Mucosa of descending colon (tissue), 3 donors: ENCODE results near the gene ZIC3. TPM values are rescaled to one million over a fixed set of nuclear protein-coding genes. Genes with fewer than 3 reads are reported as not detected.
"Not testable (repeated sequence)": the region's sequence is repeated elsewhere in the genome, so short reads cannot be mapped to it uniquely, and the experiment has no call there.

Source experiments
- ATAC-seq: fragments of 200-7000 bp; cut with Tn5 transposase; one replicate; pipeline ENCODE4 v1.9.1; 2020; ENCODE audit warnings: mild to moderate bottlenecking, moderate library complexity
- DNase-seq, 3 donors: peaks; one replicate each; pipeline ENCODE4 v3.0.0-alpha.2; 2020
- H3K36me3 ChIP-seq: fragments of 200-600 bp; one replicate; pipeline ENCODE4 v1.8.0; 2021; ENCODE audit warnings: low read depth, mild to moderate bottlenecking
- H3K4me1 ChIP-seq: fragments of 200-600 bp; one replicate; pipeline ENCODE4 v1.8.0; 2021; ENCODE audit warnings: low read depth, mild to moderate bottlenecking
- H3K4me3 ChIP-seq: fragments of 200-600 bp; one replicate; pipeline ENCODE4 v1.8.0; 2021; ENCODE audit warnings: mild to moderate bottlenecking
- H3K9me3 ChIP-seq: fragments of 200-600 bp; one replicate; pipeline ENCODE4 v1.8.0; 2021; ENCODE audit warnings: mild to moderate bottlenecking
- intact Hi-C, 2 donors: fragments of 100-400 bp; cut with DNase I in 1 of 2; cut with micrococcal nuclease in 1 of 2; formaldehyde crosslinking; loops; one replicate each; pipeline versions ENCODE4 v1.11.0 to v1.11.1; 2022; cut with DNase I, micrococcal nuclease
- total RNA-seq, 3 donors: library from RNA; stranded (reverse); fragmentation: NEBNext Ultra II Directional in 2 of 3; extraction: Animal tissue kit (Norgen Biotek cat#: 25700) in 2 of 3; gene quantifications; one replicate each; pipeline versions ENCODE4 v1.2.1 to v1.2.4, GENCODE V29; 2021 to 2023
- TF ChIP-seq, protein P1 (sequence below): fragments of 200-600 bp; IDR thresholded peaks from one replicate; pipeline ENCODE4 v1.8.0; 2022; ENCODE audit warnings: antibody characterized with exemption, mild to moderate bottlenecking
- donor health status: DM: no; HTN: no; CAD: no; lungs with moderate emphysema.
- donor health status: DM: no; HTN: no; CAD: no.
- donor health status: DM: no; HTN: yes; CAD: no.

Gene ZIC3
- total RNA-seq, 3 donors from 2014 or later = not detected

GRCh38 chrX:137549073-137549472 lies 16.9 kb upstream of the ZIC3 start:
- no peak overlapping the region for H3K4me3 ChIP-seq
- TF ChIP-seq, protein P1, sequence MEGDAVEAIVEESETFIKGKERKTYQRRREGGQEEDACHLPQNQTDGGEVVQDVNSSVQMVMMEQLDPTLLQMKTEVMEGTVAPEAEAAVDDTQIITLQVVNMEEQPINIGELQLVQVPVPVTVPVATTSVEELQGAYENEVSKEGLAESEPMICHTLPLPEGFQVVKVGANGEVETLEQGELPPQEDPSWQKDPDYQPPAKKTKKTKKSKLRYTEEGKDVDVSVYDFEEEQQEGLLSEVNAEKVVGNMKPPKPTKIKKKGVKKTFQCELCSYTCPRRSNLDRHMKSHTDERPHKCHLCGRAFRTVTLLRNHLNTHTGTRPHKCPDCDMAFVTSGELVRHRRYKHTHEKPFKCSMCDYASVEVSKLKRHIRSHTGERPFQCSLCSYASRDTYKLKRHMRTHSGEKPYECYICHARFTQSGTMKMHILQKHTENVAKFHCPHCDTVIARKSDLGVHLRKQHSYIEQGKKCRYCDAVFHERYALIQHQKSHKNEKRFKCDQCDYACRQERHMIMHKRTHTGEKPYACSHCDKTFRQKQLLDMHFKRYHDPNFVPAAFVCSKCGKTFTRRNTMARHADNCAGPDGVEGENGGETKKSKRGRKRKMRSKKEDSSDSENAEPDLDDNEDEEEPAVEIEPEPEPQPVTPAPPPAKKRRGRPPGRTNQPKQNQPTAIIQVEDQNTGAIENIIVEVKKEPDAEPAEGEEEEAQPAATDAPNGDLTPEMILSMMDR = no peak
- ATAC-seq (no peak), DNase-seq (no peak)
- H3K4me1 ChIP-seq = no peaks in the 10 kb centered on the region
- no peaks in the 10 kb centered on the region for H3K36me3 ChIP-seq
- intact Hi-C loops = no loop called here
- H3K9me3 ChIP-seq = no peaks in the 10 kb centered on the region

DNA sequence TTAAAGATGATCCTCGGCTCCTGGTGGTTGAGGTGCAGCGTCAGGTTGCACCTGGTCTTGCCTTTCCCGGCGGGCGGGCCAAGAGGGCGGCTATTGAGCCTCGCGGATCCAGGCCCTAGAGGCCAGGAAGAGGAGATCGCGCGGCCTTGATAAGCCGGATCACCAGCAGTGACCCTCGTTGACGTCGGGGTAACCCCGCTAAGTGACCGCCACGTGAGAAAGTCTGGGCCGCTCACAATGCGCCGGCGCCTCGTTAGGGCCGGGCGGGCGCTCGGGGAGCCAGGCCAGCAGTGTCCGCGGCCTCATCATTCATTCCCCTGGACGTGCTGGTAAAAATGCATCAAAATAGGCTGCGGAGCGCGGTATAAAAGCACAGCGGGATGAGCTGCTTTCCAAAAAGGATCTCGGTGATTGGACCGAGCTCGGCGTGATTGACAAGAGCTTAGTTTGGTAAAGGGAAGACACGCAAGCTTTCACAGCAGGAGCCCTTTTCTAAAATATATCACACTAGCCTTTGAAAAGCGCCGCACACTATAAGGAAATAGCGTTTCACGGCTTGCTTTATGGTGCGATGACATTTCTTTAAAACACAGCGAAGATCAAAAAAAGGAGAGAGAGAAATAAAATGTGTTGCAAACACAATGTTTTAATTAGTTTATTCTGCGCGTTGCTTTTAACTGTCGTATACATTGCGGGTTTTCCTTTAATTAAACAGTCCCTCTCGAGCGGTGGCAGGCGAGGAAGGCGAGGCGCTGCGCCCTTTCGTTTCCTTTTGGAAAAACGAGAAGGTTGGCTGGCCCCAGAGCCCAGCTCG lies 15.9 kb upstream of the ZIC3 start:
- ATAC-seq (no peak), DNase-seq (no peak)
- intact Hi-C loops = no loop called here
- TF ChIP-seq, protein P1 = no peak
- no peaks in the 10 kb centered on the region for H3K4me1 ChIP-seq
- no peaks in the 10 kb centered on the region for H3K9me3 ChIP-seq
- H3K36me3 ChIP-seq = no peaks in the 10 kb centered on the region
- H3K4me3 ChIP-seq = no peak overlapping the region

GRCh38 chrX:137550665-137551261 lies 15.2 kb upstream of the ZIC3 start:
- no peaks in the 10 kb centered on the region for H3K4me1 ChIP-seq
- H3K4me3 ChIP-seq = no peak overlapping the region
- intact Hi-C loops = no loop called here
- no peaks in the 10 kb centered on the region for H3K36me3 ChIP-seq
- H3K9me3 ChIP-seq = no peaks in the 10 kb centered on the region
- ATAC-seq = no peak
- DNase-seq = no peak
- TF ChIP-seq, protein P1 = no peak

DNA sequence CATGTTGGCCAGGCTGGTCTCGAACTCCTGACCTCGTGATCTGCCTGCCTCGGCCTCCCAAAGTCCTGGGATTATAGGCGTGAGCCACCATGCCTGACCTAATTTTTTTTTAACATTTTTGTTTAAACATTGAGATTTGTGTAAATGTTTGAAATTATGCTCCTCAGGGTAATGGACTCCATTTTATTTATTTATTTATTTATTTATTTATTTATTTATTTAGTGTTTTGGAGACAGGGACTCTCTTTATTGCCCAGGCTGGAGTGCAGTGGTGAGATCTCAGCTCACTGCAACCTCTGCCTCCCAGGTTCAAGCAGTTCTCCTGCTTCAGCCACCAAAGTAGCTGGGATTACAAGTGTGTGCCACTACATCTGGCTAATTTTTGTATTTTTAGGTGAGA lies 13.8 kb upstream of the ZIC3 start:
- intact Hi-C loops, DNase-seq, H3K36me3 ChIP-seq, H3K4me3 ChIP-seq, H3K9me3 ChIP-seq, H3K4me1 ChIP-seq, ATAC-seq: not testable (repeated sequence)

DNA sequence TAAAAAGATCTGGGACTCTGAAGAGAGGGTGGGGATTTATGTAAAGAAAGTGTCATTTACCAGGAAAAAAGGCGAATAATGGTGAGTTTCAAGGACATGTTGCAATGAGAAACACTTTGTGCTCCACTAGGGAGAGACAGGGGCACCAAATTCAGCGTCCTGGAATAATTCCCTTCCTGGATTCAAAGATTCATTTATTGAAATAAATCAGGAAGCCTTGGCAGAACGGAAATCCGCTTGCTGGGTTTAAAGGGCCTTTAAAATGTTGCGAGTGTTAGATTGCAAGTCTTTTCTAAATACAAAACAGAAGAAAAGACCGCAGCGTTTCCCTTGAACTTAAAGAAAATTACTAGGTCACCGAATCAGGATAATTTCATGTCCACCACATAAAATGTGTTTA lies 3.8 kb upstream of the ZIC3 start:
- TF ChIP-seq, protein P1 = no peak
- DNase-seq = no peak
- Histone ChIP-seq H3K9me3 (no peaks in the 10 kb centered on the region), H3K4me1 (no peaks in the 10 kb centered on the region), H3K4me3 (no peak overlapping the region), H3K36me3 (no peaks in the 10 kb centered on the region)
- intact Hi-C loops = no loop called here
- no peak for ATAC-seq
